H1 (cell line): ENCODE data around the gene DGAT2. TPM values are rescaled to one million over a fixed set of nuclear protein-coding genes. Genes with fewer than 3 reads are reported as not detected.

Source experiments
- CTCF ChIA-PET: fragments of 300-600 bp; sonication (Branson Sonifier 250); formaldehyde crosslinking; loops from one replicate; lab custom pipeline; 2021; ENCODE audit not compliant: partially characterized antibody; lab: Charles Lee
- POLR2A ChIA-PET: fragments of 300-600 bp; sonication (Branson Sonifier 250); formaldehyde crosslinking; loops from one replicate; lab custom pipeline; 2021; ENCODE audit warnings: inconsistent platforms; ENCODE audit not compliant: partially characterized antibody; lab: Charles Lee
- DNase-seq, 2 experiments: peaks; one replicate each; pipeline versions ENCODE4 v3.0.0 to v3.0.0-alpha.2; 2010 to 2022; ENCODE audit warnings: low spot score in 2 of 2, low read depth in 1 of 2, mixed read lengths in 1 of 2
- FAIRE-seq: peaks from 2 replicates; lab custom pipeline; 2011; peaks lifted over from hg19 to GRCh38; lab: Jason Lieb, UNC
- H2AFZ ChIP-seq: 2 replicates; pipeline ENCODE4 v1.8.1; 2012; ENCODE audit warnings: low read length, inconsistent platforms
- H2AK5ac ChIP-seq: 2 replicates; pipeline ENCODE4 v1.6.1; 2013; ENCODE audit warnings: low read depth, low read length
- H2BK120ac ChIP-seq: replicated peaks from 2 replicates; pipeline ENCODE3; 2013; ENCODE audit warnings: low read depth, low read length, inconsistent platforms
- H2BK12ac ChIP-seq: 2 replicates; pipeline ENCODE4 v1.6.1; 2013; ENCODE audit warnings: low read depth, low read length
- H2BK15ac ChIP-seq: 2 replicates; pipeline ENCODE4 v1.6.1; 2013; ENCODE audit warnings: low read length
- H2BK20ac ChIP-seq: 2 replicates; pipeline ENCODE4 v1.6.1; 2013; ENCODE audit warnings: low read length
- H2BK5ac ChIP-seq: 2 replicates; pipeline ENCODE4 v1.6.1; 2013; ENCODE audit warnings: low read depth, low read length
- H3K14ac ChIP-seq: 2 replicates; pipeline ENCODE4 v1.6.1; 2013; ENCODE audit warnings: inconsistent platforms; ENCODE audit not compliant: insufficient read length
- H3K18ac ChIP-seq: 2 replicates; pipeline ENCODE4 v1.6.1; 2013; ENCODE audit warnings: low read length; ENCODE audit errors: extremely low read depth
- H3K23ac ChIP-seq: 2 replicates; pipeline ENCODE4 v1.6.1; 2013; ENCODE audit warnings: inconsistent platforms; ENCODE audit not compliant: insufficient read length
- H3K23me2 ChIP-seq: 2 replicates; pipeline ENCODE4 v1.6.1; 2013; ENCODE audit warnings: low read depth, low read length
- H3K27ac ChIP-seq: 2 replicates; pipeline ENCODE4 v1.6.1; 2011; ENCODE audit warnings: low read depth, low read length, inconsistent platforms
- H3K27me3 ChIP-seq, 4 experiments: replicated peaks in 1 of 4; 1 replicate in 1 of 4; 2 replicates in 3 of 4; pipeline versions ENCODE4 v1.6.1 to v1.8.1; 2011 to 2013; ENCODE audit warnings: low read length in 3 of 4, mild to moderate bottlenecking in 3 of 4, inconsistent platforms in 2 of 4, mixed read lengths in 2 of 4, moderate library complexity in 1 of 4; ENCODE audit not compliant: control insufficient read depth in 3 of 4, insufficient read depth in 3 of 4; ENCODE audit errors: extremely low read depth in 1 of 4
- H3K36me3 ChIP-seq, 4 experiments: 2 replicates each; pipeline versions ENCODE4 v1.6.1 to v1.8.1; 2011 to 2013; ENCODE audit warnings: mild to moderate bottlenecking in 4 of 4, low read length in 3 of 4, moderate library complexity in 2 of 4, control low read depth in 1 of 4, inconsistent platforms in 1 of 4; ENCODE audit not compliant: insufficient read depth in 4 of 4, control insufficient read depth in 2 of 4
- H3K4ac ChIP-seq: replicated peaks from 2 replicates; pipeline ENCODE3; 2013; ENCODE audit warnings: low read length, low read depth, mixed read lengths, inconsistent platforms; ENCODE audit not compliant: insufficient read length
- H3K4me1 ChIP-seq, 4 experiments: replicated peaks in 1 of 4; 1 replicate in 1 of 4; 2 replicates in 3 of 4; pipeline versions ENCODE4 v1.6.1 to v1.8.1; 2011 to 2013; ENCODE audit warnings: low read length in 3 of 4, inconsistent platforms in 2 of 4, mixed read lengths in 1 of 4; ENCODE audit not compliant: insufficient read depth in 4 of 4, control insufficient read depth in 3 of 4
- H3K4me2 ChIP-seq, 2 experiments: 2 replicates each; pipeline versions ENCODE4 v1.6.1 to v1.8.1; 2011 to 2013; ENCODE audit warnings: low read depth in 2 of 2, low read length in 2 of 2, control low read depth in 1 of 2, inconsistent platforms in 1 of 2, mild to moderate bottlenecking in 1 of 2; ENCODE audit not compliant: insufficient read depth in 1 of 2
- H3K4me3 ChIP-seq, 4 experiments: fragments of 200-600, 300-600 bp in 1 of 4; sonication (generic), shearing (Covaris generic), sonication (Bioruptor Twin) in 1 of 4; 2 replicates each; pipeline versions ENCODE4 v1.5.1 to v1.8.1; 2011 to 2016; ENCODE audit warnings: low read length in 4 of 4, low read depth in 3 of 4, control low read depth in 2 of 4, inconsistent platforms in 2 of 4, mild to moderate bottlenecking in 2 of 4, mixed read lengths in 1 of 4, moderate library complexity in 1 of 4; ENCODE audit not compliant: insufficient read depth in 2 of 4; ENCODE audit errors: extremely low read depth in 1 of 4
- H3K56ac ChIP-seq: replicated peaks from 2 replicates; pipeline ENCODE3; 2013; ENCODE audit warnings: low read depth, mild to moderate bottlenecking, mixed read lengths, low read length, inconsistent platforms; ENCODE audit not compliant: insufficient read length
- H3K79me1 ChIP-seq: 2 replicates; pipeline ENCODE4 v1.6.1; 2013; ENCODE audit warnings: low read depth, low read length, control low read depth
- H3K79me2 ChIP-seq, 2 experiments: 2 replicates each; pipeline versions ENCODE4 v1.6.1 to v1.8.1; 2012 to 2013; ENCODE audit warnings: low read length in 2 of 2, mild to moderate bottlenecking in 2 of 2, inconsistent platforms in 1 of 2; ENCODE audit not compliant: insufficient read depth in 2 of 2, control insufficient read depth in 1 of 2
- H3K9ac ChIP-seq, 4 experiments: replicated peaks in 1 of 4; 1 replicate in 1 of 4; 2 replicates in 3 of 4; pipeline versions ENCODE4 v1.6.1 to v1.8.1; 2011 to 2013; ENCODE audit warnings: low read depth in 3 of 4, low read length in 3 of 4, control low read depth in 2 of 4, mild to moderate bottlenecking in 2 of 4, moderate library complexity in 2 of 4, inconsistent platforms in 1 of 4; ENCODE audit errors: extremely low read depth in 1 of 4
- H3K9me3 ChIP-seq, 2 experiments: 2 replicates each; pipeline versions ENCODE4 v1.6.1 to v1.8.1; 2012 to 2013; ENCODE audit warnings: mild to moderate bottlenecking in 2 of 2, moderate library complexity in 2 of 2, control low read depth in 1 of 2, inconsistent platforms in 1 of 2, low read depth in 1 of 2, low read length in 1 of 2, mixed read lengths in 1 of 2; ENCODE audit not compliant: insufficient read depth in 2 of 2
- H4K20me1 ChIP-seq, 2 experiments: replicated peaks in 1 of 2; 2 replicates each; pipeline versions ENCODE3 to v1.8.1; 2011 to 2013; ENCODE audit warnings: inconsistent platforms in 2 of 2, low read length in 2 of 2, mild to moderate bottlenecking in 1 of 2; ENCODE audit not compliant: insufficient read depth in 2 of 2, control insufficient read depth in 1 of 2
- H4K5ac ChIP-seq: 2 replicates; pipeline ENCODE4 v1.6.1; 2013; ENCODE audit warnings: low read length, low read depth, mixed read lengths, inconsistent platforms; ENCODE audit not compliant: insufficient read length
- H4K8ac ChIP-seq: 2 replicates; pipeline ENCODE4 v1.8.0; 2013; ENCODE audit warnings: mild to moderate bottlenecking, moderate library complexity, low read length, inconsistent platforms; ENCODE audit not compliant: insufficient read depth; ENCODE audit errors: extremely low read depth
- H4K91ac ChIP-seq: replicated peaks from 2 replicates; pipeline ENCODE3; 2013; ENCODE audit warnings: low read length, mixed read lengths, inconsistent platforms; ENCODE audit not compliant: insufficient read length
- BRCA1 ChIP-seq: IDR thresholded peaks from 2 replicates; pipeline ENCODE4 v1.6.1; 2012; ENCODE audit warnings: low read depth, low read length, improper control_type of control experiment
- E2F6 ChIP-seq: IDR thresholded peaks from 2 replicates; pipeline ENCODE4 v1.6.1; 2012; ENCODE audit warnings: inconsistent platforms
- MAX ChIP-seq: IDR thresholded peaks from 2 replicates; pipeline ENCODE4 v1.6.1; 2012; ENCODE audit warnings: inconsistent platforms
- WGBS, 2 experiments: shearing (Covaris generic) in 1 of 2; methylation state at CpG; one replicate each; pipeline versions ENCODE4 v1.1.6 to v1.1.7; 2013 to 2015; ENCODE audit warnings: low lambda C conversion rate in 2 of 2, mixed read lengths in 2 of 2, inconsistent platforms in 1 of 2, low coverage in 1 of 2, missing lambda C conversion rate in 1 of 2; ENCODE audit not compliant: insufficient replicate concordance in 2 of 2, insufficient coverage in 1 of 2, insufficient read length in 1 of 2; ENCODE audit errors: extremely low coverage in 1 of 2, missing lambda C conversion rate in 1 of 2; 5-methylcytosine and 5-hydroxymethylcytosine counted together
- polyA plus RNA-seq, 7 experiments: library from polyadenylated mRNA; depleted of rRNA in 3 of 7; stranded (reverse) in 5 of 7; unstranded in 2 of 7; fragments of >200 nt in 5 of 7; fragments of 200-250 nt in 2 of 7; gene quantifications; 1 replicate in 5 of 7; 2 replicates in 1 of 7; 4 replicates in 1 of 7; pipeline versions ENCODE4 v1.2.1 to v1.2.3, GENCODE V29; 2011 to 2013; ENCODE audit warnings: missing spikeins in 2 of 7, mixed read lengths in 2 of 7
- total RNA-seq: library from RNA; stranded (reverse); fragmentation: NEBNext Ultra II Directional; extraction: Animal tissue kit (Norgen Biotek cat#: 25700); gene quantifications from 2 replicates; pipeline ENCODE4 v1.2.1, GENCODE V29; 2021

DGAT2 gene
- total and polyA plus RNA-seq, 2 of the 8 experiments (the other 6 are each of a cell fraction or from before 2014, with no cell fraction given): 3.2 to 5.9 TPM

GRCh38 chr11:75767228-75767572 is 1.4 kb upstream of the DGAT2 start:
- Histone ChIP-seq H2BK5ac (no peak overlapping the region), H3K9ac (no peak overlapping the region), H2AK5ac (peak overlapping the region; percentile 98), H3K9me3 (peaks cover 0 to 2% of the 10 kb centered on the region in 2 experiments; a peak in 1 of 4 replicates), H3K23ac (no peak overlapping the region), H2BK20ac (0 out of 2 replicates have a peak overlapping the region, but pooled peaks have one; percentile 67), H2BK12ac (0 out of 2 replicates have a peak overlapping the region, but pooled peaks have one; percentile 79), H3K18ac (no peak overlapping the region), H3K4me1 (peaks cover 0 to 19% (median 9%) of the 10 kb centered on the region in 4 experiments; a peak in 5 of 7 replicates), H4K8ac (no peak overlapping the region), H3K4me2 (no peak overlapping the region), H4K91ac (no peak overlapping the region), H2BK15ac (no peak overlapping the region), H2BK120ac (no peak overlapping the region), H3K56ac (no peak overlapping the region), H3K36me3 (no peaks in the 10 kb centered on the region), H3K27ac (no peak overlapping the region), H3K79me1 (no peaks in the 10 kb centered on the region), H4K5ac (no peak overlapping the region), H3K79me2 (no peaks in the 10 kb centered on the region), H3K4ac (no peak overlapping the region), H3K14ac (no peak overlapping the region), H4K20me1 (no peaks in the 10 kb centered on the region), H3K23me2 (peaks cover 6% of the 10 kb centered on the region; the same call in 1 of the 2 replicates), H3K27me3 (peaks cover 14 to 54% (median 37%) of the 10 kb centered on the region in 4 experiments), H3K4me3 (no peak overlapping the region), H2AFZ (no peak overlapping the region)
- POLR2A ChIA-PET: no interaction called here
- WGBS, 2 experiments: 88% methylated on average over 6 of the region's 6 CpGs; no CpG with 5 or more reads in 1 of the 2 experiments
- DNase-seq (no peak), FAIRE-seq (no peak)
- CTCF ChIA-PET: interaction anchor here (1.6 kb wide), 1 partner anchor 9 kb away, joined by 4 read pairs; no protein-coding TSS in a partner anchor
- TF ChIP-seq E2F6 (peak; percentile 61; the same call in 1 of the 2 replicates), BRCA1 (no peak), MAX (peak; percentile 53)
